ENCODE data around the gene GRID1. TPM values are rescaled to one million over a fixed set of nuclear protein-coding genes. Genes with fewer than 3 reads are reported as not detected.

Gene GRID1
- total and polyA plus RNA-seq, 9 of the 15 experiments (the other 6 are each of a cell fraction or from before 2014, with no cell fraction given) = 0.01 to 7.2 (median 1.2) TPM

GRCh38 chr10:86399879-86400704, 33.5 kb upstream of the GRID1 start (continued):
- no peak for TF ChIP-seq FOXM1 (IDR thresholded peaks at IDR 0.05; ENCODE audit: low read depth)
- no peak for TF ChIP-seq FOXM1 (CRISPR knock-in tag; IDR thresholded peaks at IDR 0.05; ENCODE audit: low read depth)
- TF ChIP-seq, protein P1, sequence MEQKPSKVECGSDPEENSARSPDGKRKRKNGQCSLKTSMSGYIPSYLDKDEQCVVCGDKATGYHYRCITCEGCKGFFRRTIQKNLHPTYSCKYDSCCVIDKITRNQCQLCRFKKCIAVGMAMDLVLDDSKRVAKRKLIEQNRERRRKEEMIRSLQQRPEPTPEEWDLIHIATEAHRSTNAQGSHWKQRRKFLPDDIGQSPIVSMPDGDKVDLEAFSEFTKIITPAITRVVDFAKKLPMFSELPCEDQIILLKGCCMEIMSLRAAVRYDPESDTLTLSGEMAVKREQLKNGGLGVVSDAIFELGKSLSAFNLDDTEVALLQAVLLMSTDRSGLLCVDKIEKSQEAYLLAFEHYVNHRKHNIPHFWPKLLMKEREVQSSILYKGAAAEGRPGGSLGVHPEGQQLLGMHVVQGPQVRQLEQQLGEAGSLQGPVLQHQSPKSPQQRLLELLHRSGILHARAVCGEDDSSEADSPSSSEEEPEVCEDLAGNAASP (IDR thresholded peaks at IDR 0.05) = no peak
- TF ChIP-seq MAZ (CRISPR knock-in tag; conservative IDR thresholded peaks at IDR 0.05 in 1 of 2, IDR thresholded peaks at IDR 0.05 in 1 of 2) = peak; percentile 58 to 69
- peak; percentile 36 for TF ChIP-seq FIP1L1 (IDR thresholded peaks at IDR 0.05; ENCODE audit: low read depth, low read length, poor library complexity, severe bottlenecking)
- peak; percentile 33 for TF ChIP-seq RBBP5 (IDR thresholded peaks at IDR 0.05; ENCODE audit: borderline replicate concordance, insufficient read depth, low read length, poor library complexity, severe bottlenecking)
- TF ChIP-seq, protein P2, sequence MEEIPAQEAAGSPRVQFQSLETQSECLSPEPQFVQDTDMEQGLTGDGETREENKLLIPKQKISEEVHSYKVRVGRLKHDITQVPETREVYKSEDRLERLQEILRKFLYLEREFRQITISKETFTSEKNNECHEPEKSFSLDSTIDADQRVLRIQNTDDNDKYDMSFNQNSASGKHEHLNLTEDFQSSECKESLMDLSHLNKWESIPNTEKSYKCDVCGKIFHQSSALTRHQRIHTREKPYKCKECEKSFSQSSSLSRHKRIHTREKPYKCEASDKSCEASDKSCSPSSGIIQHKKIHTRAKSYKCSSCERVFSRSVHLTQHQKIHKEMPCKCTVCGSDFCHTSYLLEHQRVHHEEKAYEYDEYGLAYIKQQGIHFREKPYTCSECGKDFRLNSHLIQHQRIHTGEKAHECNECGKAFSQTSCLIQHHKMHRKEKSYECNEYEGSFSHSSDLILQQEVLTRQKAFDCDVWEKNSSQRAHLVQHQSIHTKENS (CRISPR knock-in tag; IDR thresholded peaks at IDR 0.05) = no peak
- TF ChIP-seq BHLHE40 (IDR thresholded peaks at IDR 0.05; ENCODE audit: low read length) = 0 out of 2 replicates have a peak, but pooled peaks have one; percentile 12
- TF ChIP-seq TCF3 (CRISPR knock-in tag; IDR thresholded peaks at IDR 0.05) = no peak
- TF ChIP-seq EZH2 (IDR thresholded peaks at IDR 0.05; ENCODE audit: borderline replicate concordance, low read depth, low read length) = no peak
- TF ChIP-seq ATF7 (IDR thresholded peaks at IDR 0.05) = peak; percentile 33; the same call in 1 of the 2 replicates
- TF ChIP-seq NRF1 (conservative IDR thresholded peaks at IDR 0.05 in 1 of 2, IDR thresholded peaks at IDR 0.05 in 1 of 2) = peak; percentile 75 to 78
- TF ChIP-seq STAG1 (CRISPR knock-in tag; IDR thresholded peaks at IDR 0.05; ENCODE audit: borderline replicate concordance) = peak; percentile 56; the same call in 1 of the 2 replicates
- TF ChIP-seq ZNF695 (CRISPR knock-in tag; IDR thresholded peaks at IDR 0.05) = no peak
- TF ChIP-seq TEAD1 (CRISPR knock-in tag; IDR thresholded peaks at IDR 0.05) = peak in 1 of 2 experiments; percentile 86; a peak in 1 of 4 replicates
- TF ChIP-seq CTBP1 (IDR thresholded peaks at IDR 0.05; ENCODE audit: borderline replicate concordance) = peak; percentile 93
- TF ChIP-seq RB1 (IDR thresholded peaks at IDR 0.05; ENCODE audit: low read depth) = peak; percentile 81
- peak; percentile 58; the same call in 1 of the 2 replicates for TF ChIP-seq GABPB1 (CRISPR knock-in tag; IDR thresholded peaks at IDR 0.05)
- TF ChIP-seq SNIP1 (IDR thresholded peaks at IDR 0.05; ENCODE audit: low read depth) = 0 out of 2 replicates have a peak, but pooled peaks have one; percentile 22
- no peak for TF ChIP-seq DNMT1 (IDR thresholded peaks at IDR 0.05)
- TF ChIP-seq, protein P3, sequence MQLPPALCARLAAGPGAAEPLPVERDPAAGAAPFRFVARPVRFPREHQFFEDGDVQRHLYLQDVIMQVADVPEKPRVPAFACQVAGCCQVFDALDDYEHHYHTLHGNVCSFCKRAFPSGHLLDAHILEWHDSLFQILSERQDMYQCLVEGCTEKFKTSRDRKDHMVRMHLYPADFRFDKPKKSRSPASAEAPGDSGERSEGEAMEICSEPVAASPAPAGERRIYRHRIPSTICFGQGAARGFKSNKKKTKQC (CRISPR knock-in tag; IDR thresholded peaks at IDR 0.05) = 0 out of 2 replicates have a peak, but pooled peaks have one; percentile 23
- no peak; the same call in 1 of the 2 replicates for TF ChIP-seq TARDBP (IDR thresholded peaks at IDR 0.05)
- TF ChIP-seq PKNOX1 (IDR thresholded peaks at IDR 0.05) = peak; percentile 49; the same call in 1 of the 2 replicates
- no peak for TF ChIP-seq COPS2 (conservative IDR thresholded peaks at IDR 0.05)
- no peak for TF ChIP-seq RFX1 (IDR thresholded peaks at IDR 0.05)
- no peak for TF ChIP-seq LARP7 (IDR thresholded peaks at IDR 0.05)
